HG02623 (cell line): ENCODE data around the gene STARD13.

ENCODE experiments used
- ATAC-seq: cut with Tn5 transposase; IDR thresholded peaks from one replicate; pipeline ENCODE4 v1.9.1; 2021; ENCODE audit warnings: moderate library complexity; ENCODE audit not compliant: unreplicated experiment

STARD13 gene

DNA sequence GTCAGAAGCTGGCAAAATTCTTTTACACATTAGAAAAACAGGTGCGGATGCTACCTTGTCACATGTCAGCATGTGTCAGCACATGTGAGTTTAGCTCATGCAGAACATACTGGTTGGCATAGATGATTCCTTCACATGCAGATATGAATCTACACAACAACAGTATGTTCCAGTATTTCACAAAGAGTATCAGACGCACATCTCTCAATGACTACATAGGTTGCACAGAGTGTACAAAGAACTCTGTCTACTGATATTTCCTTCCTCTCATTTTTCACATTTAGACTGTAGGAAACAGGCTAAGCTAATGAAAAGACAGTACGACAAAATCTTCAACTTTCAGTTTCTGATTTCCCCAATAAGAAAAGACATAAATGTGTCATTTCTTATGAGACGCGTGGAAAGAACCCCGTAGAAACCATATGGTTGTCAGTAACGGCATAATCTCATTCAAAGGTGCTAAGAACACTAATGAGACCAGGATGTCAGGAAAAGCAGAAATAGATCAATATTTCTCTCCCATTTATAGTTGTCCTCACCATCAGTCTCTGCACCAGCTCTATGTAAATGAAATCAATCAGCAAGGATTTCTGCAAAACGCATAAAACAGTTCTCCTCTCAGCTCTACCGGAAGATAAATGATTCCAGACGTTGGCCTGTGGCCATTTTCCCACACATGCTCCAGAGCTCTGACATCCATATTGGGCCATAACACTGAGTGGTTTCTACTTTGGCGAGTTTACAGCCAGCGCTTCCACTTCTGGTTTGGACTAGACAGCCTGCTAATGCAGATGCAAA is 81.2 kb downstream of the STARD13 start:
- no peak for ATAC-seq

DNA sequence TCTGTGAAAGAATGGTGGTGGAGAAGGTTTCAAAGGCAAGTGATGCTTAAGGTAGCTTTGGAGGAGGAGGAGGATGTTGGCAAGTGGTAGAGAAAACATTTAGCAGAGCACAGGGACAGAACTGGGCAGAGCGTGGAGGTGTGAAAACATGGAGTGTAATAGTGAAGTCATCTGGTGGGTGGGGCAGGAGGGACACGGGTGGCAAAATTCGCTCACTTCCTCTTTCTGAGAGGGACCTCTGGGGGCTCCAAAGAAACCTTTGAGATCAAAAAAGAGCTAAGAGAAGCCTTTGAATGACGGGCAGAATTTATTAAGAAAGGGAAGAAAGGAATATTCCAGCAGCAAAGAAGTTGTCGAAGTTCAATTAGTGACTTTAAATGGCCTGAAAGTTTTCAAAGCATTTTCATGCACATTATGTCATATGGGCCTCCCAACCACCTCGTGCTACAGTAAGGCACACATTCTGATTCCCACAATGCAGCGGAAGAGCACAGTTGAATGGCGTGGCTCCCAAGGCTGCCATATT is 82.8 kb downstream of the STARD13 start:
- no peak for ATAC-seq

DNA sequence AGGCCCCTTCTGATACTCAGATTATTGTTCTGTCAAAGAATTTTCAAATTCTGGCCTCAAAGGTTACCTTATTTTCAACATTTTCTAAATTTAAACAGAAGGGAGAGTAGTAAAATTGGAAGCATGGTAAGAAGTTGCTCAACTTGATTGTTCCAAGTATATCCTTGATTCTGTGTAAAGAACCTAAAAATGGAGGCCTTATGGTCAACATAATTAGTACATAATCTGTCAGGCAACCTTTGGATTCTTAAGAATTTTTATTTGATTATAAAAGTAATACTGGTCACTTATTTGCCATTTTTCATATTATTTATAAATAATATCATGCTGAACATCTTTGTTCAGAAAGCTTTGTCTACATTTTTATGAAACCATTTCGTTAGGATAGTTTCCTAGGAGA is 83.9 kb downstream of the STARD13 start:
- ATAC-seq, result no peak

DNA sequence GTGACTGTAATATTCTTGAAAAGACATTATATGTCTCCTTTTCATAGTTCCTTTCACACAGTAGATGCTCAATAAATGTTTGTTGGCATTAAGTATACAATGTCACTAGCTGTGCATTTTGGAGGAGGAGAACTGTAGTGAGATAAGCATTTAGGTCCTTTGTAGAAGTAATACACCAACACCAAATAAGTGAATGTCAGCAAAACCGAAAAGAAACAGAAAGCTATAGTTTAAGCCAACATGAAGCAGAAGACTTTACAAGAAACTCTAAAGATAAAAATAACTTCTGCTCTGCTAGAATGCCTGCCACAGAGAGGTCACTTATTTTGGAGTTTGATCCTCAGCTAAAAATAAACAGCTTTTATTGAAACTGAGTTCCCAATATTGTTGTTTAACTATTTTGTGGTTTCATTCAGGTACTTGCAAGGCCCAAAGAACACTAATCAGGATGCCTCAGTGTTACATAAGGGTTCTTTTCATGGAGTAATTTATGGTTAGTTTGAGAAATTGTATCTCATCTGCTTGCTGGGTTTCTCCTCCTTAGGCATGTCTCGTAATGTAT is 86.2 kb downstream of the STARD13 start:
- no peak for ATAC-seq

DNA sequence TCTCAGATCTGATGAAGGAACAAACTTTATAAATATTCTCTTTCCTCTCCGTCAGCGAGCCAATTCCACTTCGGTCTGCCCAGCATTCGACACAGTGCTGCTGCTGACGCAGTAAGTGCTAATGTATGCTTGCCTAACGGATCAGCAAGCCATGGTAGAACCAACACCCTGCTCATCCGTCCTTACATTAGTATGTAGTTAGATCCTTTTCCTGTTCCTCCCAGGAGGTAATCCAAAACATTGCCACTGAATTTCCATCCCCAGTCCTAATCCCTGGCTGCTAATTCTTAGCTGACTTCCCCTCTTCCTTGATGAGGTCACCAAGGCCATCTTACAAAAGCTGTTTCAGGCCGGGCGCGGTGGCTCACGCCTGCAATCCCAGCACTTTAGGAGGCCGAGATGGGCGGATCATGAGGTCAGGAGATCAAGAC is 88.0 kb downstream of the STARD13 start:
- ATAC-seq, result no peak

DNA sequence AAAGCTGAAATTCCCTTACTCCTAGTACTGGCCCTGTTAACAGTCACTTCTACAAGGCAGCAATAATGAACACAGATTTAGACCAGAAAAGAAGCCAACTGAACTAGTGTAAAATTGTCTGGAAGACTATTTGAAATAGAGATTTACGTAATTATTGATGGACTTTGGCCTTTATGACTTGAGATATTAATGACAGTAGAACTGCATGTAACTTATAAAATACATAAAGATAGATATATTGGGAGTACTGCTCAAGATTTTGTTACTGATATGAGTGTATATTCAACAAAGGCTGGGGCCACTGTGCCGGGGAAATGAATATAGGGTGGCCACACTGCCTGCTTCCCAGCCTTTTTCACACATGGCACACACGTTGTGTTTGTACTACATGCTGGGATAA is 88.8 kb downstream of the STARD13 start:
- ATAC-seq, result no peak

DNA sequence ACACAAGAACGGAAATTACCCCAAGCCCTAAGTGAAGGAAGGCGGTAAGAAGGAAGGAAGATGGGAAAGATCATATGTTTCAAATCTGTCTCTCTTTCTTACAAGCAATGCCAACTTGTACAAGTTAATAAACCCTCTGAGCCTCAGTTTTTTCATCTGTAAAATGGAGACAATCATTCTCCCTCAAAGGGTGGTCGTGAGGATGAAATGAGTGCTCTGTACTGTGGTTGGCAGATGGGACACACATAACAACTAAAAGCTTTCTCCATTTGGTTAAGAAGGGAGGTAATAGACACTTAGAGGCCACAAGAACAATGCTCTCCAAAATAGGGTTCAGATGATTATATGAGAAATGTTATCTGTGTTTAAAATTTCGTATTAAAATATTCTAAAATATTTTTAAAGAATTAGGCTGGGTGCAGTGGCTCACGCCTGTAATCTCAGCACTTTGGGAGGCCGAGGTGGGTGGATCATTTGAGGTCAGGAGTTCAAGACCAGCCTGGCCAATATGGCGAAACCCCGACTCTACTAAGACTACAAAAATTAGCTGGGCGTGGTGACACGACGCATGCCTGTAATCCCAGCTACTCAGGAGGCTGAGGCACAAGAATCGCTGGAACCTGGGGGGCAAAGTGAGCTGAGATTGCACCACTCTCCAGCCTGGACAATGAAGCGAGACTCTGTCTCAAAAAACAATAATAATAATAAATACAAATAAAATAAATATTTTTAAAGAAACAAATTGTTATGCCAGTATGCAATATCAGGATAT is 89.7 kb downstream of the STARD13 start:
- no peak for ATAC-seq

DNA sequence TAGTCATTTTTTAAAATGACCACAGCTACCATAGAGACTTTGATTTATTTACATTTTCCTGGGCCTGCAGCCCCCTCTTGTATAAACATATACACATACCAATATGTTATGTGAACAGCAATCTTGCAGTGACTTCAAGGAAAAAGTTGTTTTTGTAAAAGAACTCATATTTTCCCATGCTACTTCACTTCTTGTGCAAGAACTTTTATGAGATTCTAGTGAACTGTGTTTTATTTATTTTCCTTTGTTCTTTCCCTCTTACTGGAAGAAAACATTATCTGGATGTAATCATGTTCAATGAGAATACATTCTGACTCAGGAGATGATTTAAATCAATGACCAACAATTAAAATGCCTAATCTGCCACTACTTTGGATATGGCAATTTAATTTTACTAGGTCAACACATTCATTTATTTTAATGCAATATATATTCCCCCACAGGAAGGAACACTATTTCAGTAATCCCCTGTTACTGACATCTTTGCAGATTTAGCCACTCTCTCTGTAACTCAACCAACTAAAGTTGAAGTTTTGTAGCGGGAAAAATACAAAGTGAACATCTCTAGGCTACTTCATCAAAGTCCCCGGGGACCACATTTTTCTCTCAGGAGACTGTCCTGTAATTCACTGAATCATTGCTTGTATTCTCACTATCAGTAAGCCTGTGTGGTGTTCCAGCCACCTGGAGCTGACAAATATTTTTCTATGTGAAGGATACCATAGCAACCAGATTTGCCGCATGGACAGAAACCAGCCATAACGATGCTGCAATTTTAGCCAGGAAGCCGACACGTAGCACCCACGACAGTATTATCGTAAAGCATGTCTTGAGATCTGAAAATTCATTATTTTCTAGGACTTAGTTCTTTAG is 90.5 kb downstream of the STARD13 start:
- ATAC-seq, result peak; percentile 78

DNA sequence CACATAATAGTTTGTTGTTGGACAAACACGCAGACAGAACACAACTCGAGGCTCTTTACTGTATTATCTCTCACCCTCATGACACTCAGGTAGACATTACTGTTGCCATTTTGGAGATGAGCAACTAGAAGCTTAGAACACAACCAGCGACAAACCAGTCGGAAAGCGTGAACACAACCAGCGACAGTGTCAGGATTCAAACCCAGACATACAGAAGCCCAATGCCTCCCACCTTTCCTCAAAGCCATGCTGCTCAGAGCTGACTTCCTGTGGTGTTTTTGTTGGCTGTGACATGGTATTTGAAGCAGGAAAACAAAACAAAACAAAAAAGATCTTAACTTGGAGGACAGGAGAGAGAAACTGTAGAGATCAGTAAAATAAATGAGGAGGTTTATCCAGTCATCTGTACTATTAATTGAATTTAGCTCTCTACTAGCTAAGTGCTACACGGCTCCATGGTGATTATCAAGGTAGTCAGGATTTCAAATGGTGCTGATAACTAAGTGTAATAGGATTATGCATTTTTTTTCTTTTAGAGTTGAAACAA is 92.1 kb downstream of the STARD13 start:
- no peak for ATAC-seq

DNA sequence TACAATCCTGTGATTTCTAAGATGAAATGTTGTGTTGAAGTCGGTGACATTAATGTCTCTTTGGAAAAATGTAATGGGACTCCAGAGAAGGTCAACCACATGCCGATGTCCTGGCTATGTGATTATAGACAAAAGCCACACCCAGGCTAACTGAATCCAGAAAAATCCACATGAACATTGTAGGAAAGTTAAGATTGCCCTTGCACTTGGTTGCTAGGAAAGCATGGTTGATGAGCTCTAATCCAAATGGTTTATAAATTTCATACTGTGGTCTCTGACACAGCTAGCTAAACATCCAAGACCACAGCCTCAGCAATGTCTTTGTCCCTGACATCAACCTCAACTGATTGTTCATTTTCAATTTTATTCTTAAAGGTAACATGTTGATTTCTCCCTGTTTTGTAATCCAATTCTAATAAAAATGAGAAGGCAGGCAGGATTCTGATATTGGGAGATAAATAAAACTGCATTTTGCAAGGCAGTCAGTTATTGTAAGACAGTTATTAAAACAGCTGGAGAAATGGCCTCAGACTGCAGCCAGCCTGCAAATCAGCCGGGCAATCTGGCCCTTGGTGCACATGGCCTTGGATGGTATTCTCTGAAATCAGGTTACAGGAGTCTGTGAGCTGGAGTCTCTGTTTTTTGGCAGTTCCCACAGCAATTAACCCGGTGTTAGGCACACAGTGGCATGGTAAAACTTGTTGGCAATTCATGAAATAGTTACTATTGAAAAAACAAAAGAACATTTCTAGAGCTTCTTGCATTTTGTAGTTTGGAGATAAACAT is 93.9 kb downstream of the STARD13 start:
- ATAC-seq, result no peak

DNA sequence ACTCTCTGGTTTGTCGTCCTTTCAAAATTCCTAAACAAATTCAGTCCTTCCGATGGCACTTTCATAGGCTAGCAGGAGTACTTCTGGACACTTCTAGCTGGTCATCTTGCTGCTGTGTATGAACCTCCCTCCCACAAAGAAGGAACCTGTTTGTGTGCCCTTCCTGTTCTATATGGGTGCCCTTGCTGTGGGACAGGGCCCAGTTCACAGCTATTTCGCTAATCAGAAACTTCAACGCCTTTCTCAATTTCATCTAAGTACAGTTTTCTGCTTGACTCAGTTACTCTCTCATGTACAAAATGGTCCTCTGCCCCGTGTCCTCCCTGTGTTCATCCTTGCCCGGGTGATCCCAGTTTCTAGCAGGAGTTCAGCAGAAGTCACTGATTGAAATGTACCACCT is 96.1 kb downstream of the STARD13 start:
- no peak for ATAC-seq

DNA sequence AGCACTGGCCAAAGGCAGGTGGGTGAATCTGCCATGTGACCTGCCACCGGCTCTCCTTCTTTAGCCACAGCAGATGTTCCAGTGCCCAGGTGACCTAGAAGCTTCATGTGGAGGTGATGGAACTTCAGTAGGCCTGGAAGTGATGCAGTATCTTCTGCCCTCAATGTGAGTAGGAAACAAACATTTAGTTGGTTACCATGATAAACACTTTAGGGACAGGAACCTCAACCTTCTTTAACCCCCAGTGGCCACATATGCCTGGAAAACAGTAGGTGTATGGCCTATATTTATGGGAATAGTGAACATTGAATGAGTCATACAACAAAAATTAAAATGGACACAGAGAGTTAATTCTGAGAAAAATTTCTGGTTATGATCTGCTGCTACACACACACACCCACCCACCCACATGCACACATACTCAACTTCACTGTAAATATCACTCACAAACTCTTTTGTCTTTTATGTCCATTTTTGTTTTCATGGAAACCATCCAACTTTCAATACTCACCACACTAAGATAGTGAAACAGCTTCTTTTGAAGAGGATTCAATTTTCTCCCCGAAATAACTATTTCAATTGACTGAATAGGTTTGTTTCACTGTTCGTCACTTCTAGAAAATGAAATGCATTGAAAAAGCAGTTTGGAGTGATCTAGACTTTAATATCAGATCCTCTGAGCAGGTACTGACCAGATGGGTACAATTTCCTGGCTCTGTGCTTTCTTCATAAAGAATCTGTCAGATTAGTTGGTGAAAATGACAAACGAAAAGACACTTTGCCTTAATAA is 97.3 kb downstream of the STARD13 start:
- ATAC-seq, result peak; percentile 76

DNA sequence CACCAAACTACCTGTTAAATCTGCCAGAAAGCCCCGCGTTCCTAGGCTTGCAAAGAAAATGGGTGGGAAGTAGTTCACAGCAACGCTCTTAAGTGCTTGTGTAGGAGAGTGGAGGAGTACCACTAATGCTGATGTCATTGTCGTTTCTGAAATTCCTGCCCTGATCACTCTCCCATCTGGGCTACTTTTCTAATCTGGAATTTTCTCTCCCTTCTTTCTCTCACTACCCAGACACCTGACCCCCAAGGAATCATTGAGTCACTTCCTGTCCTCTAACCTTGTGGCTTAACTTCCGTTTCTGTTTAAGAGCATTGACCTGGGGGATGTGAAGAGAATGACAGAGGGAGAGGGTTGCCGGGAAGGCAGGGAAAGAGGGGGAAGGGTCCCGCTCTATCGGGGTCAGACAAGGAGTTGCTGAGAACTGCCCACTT is 98.7 kb downstream of the STARD13 start:
- no peak for ATAC-seq

DNA sequence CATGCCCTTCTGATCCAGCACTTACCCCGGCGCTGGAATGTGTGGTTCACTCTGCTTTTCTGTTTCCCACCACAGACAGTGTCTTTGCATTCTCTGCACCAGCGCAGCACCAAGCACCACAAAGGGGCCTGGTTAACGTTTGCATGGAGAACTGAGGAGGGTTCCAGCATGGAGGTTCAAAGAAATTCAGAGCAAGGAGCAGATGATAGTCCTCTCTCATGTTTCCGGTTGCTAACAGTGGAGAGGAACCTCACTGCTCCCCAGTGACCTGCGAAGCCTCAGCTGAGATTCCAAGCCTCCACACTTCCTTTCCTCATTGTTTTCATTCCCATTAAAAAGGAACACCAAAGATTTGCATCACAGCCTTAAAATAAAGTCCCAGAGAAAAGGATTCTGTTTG is 99.7 kb downstream of the STARD13 start:
- ATAC-seq, result no peak

DNA sequence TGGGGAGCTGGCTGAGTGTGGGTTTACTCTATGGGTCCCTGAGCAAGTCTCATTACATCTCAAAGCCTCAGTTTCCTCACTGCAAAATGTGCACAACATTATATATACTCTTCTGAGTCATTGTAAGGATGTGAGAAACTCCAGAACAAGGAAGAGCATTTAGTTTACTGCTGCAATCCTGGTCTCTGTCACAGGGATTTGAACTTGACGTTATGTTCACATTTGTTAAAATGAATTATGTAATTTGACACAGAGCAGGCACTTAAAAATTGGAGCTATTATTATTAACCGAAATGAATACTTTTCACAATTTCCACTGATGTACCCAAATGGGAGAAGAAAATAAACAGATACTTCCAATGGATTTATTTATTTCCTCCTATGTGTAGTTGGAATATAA is 101.0 kb downstream of the STARD13 start:
- no peak for ATAC-seq

DNA sequence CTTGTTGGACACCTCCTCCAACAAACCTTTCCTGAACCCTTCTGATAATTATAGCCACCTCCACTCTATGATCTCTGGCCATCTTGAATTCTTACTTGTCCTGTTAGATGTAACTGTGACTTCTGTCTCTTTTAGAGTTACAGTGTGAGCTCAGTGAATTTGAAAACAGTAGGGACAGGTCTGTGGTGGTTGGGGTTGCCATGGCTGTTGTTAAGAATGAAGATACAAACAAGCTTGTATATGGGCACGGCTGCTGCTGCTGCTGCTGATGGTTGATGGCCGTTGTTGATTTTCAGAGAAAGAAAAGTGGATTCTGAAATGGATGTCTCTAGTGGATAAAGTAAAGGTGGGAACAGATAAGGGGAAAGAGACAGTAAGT is 101.5 kb downstream of the STARD13 start:
- no peak for ATAC-seq

DNA sequence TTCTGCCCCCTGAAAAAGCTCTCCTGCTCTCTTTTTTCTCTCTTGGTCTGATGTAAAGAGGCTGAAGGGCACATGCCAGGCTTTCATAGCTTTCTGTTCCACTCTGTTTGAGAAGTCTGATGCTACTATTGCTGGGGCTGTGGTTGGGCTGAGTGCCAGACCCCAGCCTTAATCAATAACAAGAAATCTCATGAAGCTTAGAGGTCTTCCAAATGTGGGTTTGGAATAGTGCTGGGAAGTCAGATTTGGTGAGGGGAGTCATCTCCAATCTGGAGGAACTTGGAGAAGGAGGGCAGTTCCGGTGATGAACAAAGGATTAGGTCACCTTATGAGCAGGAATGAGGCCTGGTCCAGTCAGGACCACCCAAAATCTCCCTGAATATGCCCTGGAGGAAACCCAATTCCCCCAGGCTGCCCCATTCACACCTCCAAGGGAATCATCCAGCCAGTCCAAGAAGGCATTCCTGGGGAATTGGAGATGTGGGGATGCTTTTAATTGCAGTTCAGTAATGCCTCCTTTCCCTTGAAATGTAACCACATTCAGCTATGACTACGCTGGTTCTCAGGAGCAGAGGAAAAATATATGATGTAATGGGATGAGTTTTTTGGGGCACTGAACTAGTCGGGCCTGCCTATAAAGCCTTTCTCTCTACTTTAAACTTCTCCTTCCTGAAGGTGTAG is 102.0 kb downstream of the STARD13 start:
- ATAC-seq, result no peak

DNA sequence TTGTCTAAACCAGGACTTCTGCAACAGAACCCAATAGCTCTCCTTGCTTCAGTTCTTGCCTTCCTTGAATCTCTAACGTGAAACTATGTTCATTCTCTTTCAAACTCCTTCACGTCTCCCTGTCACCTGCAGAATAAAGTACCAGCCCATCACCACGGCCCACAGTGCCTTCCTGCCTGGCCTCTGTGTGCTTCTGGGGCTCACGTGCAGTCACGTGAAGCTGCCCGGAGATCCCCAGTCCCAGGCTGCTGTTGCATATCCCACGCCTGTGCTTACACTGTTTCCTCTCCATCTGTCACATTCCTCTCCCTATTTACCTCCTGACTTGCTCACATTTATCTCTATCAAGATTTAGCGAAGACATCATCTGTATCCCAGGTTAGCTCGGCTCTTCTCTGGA is 102.8 kb downstream of the STARD13 start:
- peak; percentile 48 for ATAC-seq
